Measurements from ENCODE around the gene GNB1L.

GNB1L gene

DNA sequence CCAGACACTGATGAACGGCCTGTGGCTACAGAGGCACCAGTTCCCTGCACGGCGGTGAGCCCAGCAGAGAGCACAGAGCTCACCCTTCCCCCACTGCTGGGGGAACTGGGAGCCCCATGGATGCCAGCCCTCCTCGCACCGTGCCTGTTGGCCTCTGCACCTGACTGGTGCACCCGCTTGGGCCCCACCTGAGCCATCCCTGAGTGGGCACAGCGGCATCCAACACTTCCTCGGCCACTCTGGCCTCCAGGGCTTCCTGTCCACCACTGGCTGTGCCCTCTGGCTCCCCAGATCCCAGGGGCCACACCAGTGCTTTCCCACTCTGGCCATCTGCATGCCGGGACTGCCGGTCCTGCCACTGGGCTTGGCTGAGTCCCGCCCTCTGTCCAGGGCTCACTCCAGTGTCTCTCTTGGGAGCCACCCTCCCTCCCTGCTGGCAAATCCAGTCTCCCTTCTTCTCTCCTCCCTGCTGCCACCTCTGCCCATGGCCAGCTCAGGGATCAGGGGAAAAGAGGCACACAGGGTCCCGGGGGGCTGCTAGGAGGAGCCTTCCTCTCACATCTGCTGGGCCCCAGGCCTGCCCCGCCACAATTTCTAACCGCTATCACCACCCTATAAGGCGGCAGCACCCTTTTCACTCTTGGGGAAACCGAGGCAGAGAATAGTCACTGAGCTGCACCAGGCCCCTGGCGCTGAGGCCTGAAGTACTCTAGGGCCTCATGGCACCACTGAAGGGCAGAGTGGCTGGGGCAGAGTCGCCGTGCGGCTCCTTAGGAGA lies 33.0 kb downstream of the GNB1L start:
- no peak for DNase-seq

DNA sequence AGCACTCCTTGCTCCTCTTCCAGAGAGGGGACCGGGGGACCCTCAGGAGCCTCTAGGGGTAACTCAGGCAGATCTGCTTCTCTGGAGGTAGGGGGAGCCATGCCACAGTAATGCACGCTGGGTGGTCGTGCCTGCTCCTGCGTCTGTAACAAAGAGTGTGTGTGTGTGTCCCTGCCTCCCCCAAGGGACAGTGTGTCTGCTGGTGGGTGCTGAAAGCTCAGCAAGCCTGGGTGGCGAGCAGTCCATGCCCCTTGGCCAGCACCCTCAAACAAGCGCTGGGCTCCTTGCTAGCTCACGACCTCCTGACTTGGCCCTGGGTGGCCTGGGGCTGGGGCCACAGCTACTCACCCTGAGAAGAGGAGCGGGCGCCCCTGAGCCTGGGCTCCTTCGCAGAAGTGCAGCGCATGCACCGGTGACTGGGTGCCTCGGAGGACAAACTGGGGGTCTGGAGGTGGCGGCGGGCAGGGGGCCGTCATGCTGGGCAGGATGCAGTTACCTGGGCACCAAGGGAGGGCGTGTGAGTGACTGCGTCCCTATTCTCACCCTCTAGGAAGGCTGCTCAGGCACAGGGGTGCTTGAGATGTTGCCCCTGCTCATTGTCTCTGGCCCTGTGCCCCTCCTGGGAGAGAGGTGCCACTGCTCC lies 33.7 kb downstream of the GNB1L start:
- no peak for DNase-seq

DNA sequence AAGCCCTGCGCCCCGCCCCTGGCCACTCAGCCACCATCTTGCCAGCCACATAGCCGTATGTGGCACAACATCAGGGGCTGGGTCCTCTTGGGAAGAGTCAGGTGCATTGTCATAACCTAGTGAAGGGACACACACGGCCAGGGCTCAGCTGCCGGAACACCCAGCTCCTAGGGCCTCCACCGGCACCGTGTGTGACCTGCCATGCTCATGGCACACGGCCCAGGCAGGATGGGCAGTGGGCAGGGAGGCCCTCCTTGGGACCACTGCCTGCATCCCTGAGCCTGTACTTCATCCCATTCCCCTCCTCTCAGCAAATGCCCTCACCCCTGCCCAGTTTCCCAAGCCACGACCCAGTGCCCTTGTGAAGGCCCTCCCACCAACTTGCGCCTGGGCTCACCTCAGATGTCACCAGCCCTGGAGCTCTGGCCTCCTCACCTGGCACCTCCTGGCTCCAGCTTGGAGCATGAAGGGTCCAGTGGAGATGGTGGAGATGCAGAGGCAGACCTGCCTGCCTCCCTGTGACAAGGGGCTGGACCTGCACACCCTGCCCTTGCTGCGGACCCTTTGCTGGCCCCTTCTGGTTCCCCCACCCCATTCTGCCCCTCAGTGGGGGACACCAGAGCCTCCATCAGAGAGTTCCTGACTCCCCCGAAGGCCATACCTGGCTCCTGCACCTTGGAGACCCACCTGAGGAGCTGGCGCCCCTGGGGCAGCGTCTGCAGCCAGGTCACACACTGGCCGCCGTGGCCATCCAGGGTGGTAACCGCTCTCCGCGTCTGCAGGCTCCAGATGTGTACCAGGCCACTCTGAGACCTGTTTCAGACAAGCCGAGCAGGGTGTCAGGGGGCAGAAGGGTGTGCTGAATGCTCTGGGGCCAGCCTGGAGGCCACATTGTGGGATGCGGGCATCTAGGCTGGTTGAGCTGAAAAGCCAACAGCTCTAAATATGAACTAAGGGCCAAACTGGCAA lies 34.5 kb downstream of the GNB1L start:
- no peak for DNase-seq

DNA sequence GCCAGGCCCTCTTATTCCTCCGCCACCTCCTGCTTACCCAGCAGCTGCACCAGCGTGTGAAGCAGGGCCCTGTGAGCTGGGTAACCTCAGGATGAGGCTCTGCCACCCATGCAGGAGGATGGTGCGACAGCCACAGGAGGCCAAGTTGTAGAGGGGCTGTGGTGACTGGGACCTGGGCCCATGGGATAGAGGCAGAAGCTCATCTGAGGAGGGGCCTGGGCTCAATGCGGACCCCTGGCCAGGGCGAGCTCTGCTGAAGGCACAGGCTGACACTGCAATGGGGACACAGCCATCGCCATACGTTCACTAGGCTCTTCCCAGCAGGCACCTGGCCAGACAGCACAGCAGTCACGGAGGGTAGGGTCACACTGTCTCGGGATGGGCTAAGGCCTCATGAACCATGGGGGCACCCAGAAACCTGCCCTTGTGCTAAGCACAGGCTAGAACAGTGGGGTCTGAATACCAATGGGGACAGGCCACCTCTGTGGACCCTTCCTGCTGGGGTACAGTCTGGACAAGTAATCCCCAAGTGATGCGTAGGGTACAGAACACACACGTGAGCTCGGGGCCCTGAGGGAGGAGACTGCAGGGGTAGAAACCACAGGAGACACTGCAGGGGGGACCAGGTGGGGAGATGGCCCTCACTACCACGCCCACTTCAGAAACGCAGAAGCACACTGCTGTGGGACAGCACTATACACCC lies 35.3 kb downstream of the GNB1L start:
- DNase-seq = no peak

DNA sequence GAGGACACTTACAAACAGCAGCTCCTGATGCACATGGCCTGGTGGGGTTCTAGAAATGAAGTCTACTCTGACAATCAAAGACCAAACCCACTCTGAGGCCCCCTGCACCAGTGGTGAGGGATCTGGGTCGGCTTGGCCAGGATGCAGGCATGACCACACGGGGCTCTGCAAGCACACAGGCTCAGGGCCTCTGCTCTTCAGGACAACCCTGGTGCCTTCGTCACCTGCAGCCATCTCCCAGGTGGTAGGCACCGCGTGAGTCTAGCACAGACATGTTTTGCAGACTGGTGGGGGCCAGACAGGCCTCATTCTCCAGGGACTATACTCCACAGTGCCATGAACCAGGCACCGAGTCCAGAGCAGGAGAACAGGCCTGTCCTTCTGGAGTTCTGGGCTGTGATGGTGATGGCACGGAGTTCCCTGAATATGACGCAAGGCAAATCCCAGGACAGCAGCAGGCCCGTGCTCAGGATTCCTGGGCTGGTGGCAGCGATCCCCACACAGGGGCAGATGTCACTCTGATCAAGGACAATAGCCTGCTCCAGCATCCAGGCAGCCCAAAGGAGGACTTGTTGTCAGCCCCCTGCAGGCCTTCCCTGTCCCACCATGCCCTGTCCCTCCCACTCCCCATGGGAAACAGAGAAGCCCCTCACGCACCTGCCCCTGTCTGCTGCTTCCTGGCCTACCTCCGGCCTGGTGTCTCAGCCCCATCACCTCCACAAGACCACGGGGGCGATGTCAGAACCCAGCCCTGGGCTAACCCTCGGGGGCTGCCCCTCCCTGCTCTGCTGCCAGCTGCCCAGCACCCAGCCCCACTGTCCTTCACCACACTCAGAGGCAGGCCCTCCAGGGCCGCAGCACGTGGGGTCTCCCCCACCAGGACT lies 36.1 kb downstream of the GNB1L start:
- no peak for DNase-seq

DNA sequence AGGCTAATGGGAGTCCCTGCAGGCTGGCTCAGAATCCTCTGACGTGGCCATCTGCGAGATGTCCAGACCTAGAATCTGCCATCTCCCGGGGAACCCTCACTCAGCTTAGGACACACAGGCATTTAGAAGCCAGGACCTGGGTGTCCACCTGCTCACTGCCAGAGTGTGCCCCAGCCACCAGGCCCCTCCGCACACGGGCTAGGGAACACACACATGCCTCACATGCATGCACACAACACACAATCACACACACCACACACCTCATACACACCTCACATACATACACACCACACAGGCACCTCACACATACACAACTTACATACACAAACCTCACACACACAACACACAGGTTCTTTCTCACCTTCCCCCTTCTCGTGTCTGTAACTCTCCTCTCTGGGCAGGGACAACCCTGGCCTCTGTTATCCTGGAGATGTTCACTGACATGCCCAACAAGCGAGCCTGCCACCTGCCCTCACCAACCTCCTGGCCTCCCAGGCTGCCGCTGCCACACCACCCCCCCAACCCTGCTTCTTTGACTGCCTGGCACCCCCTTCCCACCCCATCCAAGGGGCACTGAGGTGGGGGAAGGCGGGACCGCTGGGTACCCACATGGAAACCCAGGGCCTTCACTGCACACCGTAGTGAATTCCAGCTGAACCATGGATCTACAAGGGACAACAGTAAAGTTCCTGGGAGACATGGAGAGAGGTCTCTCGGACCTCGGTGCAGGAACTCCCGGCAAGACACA lies 38.1 kb downstream of the GNB1L start:
- DNase-seq = no peak

DNA sequence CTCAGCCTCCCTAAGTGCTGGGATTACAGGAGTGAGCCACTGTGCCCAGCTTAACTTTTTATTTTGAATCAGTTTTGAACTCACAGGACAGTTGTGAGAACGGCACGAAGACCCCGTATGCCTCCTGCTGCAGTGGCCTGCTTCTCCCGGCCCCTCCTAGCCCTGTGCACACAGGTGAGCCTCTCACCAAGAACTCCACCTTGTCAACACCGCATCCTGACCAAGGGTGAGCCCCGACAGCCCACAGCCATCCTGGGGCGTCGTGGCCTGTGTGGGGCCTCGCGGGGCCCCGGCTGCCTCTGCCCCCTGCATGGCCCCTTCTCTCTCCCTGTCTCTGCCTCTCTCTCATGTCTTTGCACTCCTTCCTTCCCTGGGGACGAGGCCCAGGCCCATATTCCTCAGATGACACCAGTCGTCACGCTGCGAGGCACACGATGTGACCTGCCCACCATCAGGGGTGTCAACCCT lies 38.8 kb downstream of the GNB1L start:
- DNase-seq = no peak

DNA sequence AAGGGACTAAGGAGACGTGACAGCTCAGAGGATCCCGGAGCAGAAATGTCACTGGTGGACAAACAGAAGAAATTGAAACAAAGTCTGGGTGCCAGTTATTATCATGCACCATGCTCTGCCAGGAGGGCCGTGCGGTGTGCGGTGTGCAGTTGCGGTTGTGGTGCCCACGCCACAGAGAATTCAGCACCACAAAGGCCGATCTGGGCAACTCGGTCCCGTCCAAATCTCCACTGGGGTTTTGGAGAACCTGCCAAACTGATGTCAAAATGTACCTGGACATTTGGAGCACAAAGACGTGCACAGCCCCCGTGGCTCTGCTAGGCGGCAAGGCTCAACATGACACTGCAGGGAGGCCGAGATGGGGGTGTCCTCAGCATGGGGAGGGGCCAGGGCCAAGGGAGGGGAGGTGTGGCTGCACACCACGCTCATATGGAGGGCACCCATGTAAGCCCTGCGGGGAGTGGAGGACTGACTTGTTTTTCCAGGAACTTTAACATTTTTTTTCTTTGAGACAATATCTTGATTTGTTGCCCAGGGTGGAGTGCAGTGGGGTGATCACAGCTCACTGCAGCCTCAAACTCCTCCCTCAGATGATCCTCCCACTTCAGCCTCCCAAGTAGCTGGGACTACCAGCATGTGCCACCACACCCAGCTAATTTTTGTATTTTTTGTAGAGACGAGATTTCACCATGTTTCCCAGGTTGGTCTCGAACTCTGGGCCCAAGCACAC lies 39.4 kb downstream of the GNB1L start:
- DNase-seq = no peak

DNA sequence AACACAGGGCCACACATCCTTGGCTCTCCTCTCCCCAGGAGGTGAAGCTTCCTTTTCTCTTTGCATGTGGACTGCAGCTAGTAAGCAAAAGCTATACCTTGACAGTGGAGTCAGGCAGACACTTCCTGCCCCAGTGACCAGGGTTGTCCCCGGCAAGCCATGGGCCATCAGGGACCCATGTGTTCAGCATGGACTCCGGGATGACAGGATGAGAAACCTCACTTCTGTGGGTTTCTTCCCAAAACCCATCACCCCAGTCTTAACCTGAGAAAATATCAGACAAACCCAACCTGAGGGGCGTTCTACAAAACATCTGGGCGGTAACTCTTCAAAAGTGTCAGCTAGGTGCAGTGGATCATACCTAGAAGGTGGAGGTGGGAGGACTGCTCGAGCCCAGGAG lies 40.2 kb downstream of the GNB1L start:
- DNase-seq = no peak

DNA sequence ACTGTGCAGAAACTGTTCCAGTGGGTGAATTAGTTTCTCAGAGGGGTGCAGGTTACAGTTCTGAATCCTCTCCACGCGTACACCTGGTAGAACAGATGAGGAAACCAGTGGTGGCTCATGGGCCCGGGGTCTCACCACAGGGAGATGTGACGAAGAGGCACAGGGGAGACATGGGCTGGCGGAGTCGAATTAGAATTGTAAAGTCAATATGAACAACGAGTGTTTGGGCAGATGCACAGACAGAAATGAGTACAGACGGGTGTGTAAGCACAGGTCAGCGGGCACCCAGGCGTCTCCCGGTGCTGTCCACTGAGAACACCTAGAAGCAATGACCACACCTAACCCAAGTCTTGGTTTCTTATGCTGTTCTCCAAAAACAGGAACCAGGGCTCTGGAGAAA lies 41.8 kb downstream of the GNB1L start:
- DNase-seq = no peak

DNA sequence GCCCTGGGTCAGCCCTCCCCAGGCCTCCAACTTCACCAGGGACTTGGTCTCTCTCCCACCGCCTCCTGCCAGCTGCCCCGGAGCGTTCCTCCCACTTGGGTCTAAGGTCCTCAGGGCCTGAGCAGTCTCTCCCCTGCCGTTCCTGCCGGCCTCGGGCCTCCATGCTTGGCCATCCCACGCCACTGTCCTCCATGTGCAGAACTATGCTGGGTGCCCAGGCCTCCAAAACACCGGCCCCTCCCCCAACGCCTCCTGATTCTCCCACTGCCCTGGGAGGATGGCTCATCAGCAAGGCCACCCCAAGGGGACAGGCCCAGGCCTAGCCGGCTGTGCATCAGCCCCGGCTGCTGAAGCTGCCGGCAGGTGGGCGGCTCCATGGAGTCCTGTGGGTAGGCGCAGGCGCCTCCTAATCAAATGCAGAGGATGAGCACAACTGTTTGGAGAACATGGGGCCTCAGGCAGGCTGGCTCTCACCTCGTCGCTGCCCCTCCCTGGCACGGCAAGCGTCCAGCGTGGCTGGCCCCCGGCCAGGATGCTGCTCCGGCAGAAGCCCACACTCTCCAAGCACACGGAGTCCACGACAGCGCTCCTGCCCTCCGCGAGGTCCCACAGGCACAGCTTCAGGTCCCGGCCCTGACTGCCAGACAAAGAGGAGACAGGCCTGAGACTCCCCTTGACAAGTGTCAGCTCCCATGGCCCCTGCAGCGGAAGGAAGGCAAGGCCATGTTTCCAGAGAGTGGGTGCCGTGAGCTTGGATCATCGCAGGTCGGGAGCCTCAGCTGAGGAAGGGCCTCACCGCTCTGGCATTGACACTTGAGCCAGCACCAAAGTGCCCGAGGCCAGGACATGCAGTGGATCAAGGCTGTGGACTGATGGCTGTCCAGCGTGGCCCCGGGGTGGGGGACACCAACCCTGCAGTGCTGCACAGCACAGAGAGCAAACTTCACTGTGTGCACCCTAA lies 42.6 kb downstream of the GNB1L start:
- no peak for DNase-seq

DNA sequence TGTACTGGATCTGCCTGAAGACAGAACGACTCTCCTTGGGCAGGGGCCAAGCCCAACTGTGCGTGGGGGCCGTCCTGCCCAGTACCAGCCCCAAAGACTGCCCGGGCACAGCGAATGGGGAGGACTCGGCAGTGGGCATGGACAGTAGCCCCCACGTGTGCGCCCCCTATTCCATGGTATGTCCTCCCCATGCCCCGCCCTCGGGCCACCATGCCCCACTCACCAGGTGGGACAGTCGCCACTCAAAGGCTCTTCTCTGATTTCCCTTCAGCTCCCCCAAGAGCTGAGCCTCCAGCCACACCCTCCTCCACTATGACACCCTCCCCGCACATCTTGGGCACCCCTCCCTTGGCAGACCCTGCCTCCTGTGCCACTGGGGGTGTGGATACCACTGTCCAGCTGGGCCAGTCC lies 43.5 kb downstream of the GNB1L start:
- no peak for DNase-seq

DNA sequence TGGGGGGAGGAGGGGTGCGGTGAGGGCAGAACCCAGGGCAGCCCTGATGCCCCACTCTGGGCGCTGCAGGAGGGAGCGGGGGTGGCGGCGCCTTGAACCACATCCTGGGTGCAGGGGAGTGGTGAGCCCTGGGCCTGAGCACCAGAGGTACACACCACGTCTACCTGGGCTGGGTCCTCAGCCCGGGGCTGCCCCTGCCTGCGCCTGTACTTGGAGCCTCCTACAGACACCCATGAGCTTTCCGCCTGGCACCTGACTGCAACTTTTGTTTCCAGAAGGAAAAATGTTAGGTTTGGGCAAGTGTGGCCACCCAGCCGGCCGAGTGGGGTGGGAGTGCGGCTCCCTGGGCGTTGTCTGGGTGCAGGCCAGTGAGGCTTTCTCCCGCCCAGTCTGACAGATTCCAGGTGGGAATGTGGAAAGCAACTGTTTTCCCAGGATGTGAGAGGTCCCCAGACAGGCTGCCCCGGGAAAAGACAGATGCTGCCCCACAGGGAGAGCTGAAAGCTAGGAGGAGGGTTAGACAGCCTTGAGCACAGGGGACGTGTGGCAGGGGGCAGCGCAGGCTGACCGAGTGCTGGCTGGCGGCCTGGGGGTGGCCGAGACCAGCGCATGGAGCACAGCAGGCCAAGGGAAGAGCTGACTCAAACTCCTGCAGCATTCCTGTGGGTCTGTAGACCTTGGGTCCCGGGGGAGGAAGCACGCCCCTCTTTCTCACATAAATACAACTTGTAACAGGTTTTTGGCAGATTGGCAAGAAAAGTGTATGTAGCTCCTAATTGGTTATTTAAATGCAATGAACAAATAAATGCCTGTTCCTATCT lies 44.1 kb downstream of the GNB1L start:
- DNase-seq = no peak

DNA sequence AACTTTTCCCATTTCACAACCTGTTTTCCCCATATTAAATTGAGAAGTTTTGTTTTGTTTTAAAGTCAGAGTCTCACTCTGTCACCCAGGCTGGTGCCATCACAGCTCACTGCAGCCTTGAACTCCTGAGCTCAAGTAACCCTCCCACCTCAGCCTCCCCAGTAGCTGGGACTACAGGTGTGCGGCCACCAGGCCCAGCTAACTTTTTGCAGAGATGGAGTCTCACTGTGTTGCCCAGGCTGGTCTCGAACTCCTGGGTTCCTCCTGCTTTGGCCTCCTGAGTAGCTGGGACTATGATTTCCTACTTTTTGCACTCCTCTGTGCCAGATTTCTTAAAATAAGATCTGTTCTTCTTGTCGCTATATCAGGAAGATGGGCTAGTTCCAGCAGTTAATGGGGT lies 44.9 kb downstream of the GNB1L start:
- no peak for DNase-seq

DNA sequence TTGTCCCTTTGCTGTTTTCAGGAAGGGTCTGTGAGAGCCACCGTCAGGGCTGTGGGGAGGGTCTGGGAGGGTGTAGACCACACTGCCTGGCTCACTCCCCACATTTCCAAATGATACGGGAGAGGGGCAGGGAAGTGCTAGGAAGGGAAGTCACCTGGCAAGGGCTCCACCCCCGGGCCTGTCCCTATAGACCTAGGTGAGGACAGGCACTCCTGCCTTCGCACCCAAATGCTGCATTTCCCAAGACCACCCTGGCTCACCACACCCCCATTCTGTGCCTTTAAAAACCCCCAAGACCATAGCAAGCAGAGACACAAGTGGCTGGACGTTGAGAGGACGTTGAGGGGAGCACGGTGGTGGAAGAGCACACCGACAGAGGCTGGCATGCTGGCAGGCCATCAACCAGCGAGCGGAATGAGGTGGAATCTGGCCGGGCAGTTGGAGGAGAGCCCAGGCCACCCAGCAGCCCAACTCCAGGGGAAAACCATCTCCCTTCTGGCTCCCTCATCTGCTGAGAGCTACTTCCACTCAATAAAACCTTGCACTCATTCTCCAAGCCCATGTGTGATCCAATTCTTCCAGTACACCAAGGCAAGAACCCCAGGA lies 45.7 kb downstream of the GNB1L start:
- DNase-seq = no peak

DNA sequence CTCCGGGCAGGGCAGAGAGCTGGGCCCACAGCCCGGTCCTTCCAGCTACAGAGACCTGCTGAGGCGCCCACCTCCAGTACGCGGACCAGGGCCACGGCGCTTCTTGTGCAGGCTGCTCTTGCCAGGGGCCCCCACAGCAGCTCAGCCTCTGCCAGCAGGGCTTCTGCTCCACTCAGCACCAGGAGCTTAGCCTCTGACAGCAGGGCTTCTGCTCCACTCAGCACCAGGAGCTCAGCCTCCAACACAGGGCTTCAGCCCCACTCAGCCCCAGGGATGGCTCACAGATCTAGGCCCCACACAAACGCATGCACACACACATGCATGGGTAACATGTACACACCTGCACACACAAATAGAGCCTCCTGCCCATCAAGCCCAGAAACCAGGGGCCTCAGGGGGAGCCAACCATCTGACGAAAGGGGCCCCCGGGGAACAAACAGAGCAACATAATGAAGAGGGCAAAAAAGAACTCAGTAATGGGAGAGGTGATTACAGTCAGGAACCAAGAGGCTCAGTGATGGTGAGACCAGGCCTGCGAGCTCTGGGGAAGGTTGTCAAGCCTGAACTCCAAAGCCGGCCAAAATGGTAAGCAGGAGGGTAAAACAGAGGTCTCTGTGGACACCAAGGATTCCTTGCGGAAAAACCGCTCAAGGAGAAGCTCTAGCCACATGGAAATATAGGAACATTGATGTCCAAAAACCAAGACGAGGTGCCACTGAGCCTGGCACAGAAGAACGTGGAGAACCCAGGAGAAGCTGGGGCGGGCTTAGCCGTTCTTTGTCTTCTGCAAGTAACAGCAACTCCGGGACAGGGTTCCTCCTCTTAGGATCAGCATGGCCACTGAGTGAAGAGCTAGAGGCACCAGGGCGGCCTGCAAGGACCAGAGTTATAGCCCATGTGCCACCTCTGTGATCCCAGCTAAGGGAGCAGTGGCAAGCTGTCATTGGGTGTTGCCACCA lies 46.5 kb downstream of the GNB1L start:
- DNase-seq = no peak
